RPMI8226 (cell line): ENCODE measurements around the gene MAGEL2.
"Not testable (repeated sequence)": the region's sequence is repeated elsewhere in the genome, so short reads cannot be mapped to it uniquely, and the experiment has no call there.

ENCODE experiments used
- DNase-seq: peaks from one replicate; pipeline ENCODE4 v3.0.0-alpha.2; 2015

The MAGEL2 gene

DNA sequence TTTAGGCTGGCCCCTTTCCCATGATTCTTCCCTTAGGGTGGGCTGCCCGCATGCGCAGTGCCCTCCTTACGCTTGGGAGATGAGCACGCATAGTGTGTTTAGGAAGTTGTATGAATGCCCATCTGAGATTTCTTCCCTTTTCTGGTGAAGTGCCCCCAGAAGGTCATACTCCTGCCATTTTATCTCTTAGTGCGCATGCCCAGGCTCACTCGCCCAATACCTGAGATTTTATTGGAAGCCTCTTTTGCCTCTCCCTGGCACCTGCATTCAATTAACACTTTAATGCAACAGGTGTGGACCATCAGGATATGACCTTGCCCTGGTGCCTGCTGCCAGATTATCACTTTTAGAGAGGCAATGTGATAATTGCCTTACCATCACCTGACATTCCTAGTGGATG is 45.5 kb downstream of the MAGEL2 start:
- DNase-seq, result no peak

DNA sequence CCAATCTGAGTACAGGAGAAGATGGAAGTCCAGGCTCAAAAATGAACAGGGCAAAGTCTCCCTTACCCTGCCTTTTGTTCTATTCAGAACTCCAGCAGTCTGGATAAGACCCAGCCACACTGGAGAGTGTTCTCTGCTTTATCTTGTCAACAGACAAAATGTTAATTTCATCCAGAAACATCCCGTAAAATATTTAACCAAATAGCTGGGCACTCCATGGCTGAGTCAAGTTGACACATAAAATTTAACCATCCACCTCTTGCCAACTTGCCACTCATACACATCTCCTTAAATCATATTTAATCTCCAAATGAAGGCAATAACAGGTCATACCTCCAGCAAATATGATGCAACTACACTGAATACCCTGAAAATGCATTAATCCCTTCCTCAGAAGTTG is 48.6 kb downstream of the MAGEL2 start:
- no peak for DNase-seq

DNA sequence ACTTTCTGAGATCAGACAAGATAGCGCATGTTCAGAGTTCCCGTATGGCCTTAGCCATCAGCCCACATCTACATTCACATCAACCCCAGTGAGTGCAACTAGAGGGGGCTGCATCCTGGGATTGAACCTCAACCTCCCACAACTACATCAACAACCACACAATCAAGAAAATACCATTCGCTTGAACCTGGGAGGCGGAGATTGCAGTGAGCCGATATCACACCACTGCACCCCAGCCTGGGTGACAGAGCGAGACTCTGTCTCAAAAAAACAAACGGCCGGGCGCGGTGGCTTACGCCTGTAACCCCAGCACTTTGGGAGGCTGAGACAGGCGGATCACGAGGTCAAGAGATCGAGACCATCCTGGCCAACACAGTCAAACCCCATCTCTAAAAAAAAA is 50.4 kb downstream of the MAGEL2 start:
- DNase-seq, result not testable (repeated sequence)

DNA sequence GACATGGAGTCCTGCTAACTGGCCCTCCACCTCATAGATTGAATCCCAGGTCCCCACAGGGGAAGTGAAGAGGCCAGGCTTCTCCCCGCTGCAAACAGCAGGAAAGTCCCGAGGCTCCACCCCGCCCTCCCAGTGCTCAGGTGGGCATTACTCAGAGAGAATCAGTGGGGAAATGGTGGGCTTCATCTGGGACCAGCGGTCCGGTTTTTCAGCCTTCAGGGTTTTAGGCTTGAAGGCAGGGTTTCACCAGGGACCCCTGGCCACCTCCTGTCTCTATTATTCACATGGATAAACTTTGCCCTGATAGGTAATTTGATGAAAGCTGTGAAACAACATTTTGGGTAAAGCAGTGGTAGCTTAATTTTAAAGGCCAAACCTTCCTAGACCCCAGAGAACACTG is 50.9 kb downstream of the MAGEL2 start:
- no peak for DNase-seq

DNA sequence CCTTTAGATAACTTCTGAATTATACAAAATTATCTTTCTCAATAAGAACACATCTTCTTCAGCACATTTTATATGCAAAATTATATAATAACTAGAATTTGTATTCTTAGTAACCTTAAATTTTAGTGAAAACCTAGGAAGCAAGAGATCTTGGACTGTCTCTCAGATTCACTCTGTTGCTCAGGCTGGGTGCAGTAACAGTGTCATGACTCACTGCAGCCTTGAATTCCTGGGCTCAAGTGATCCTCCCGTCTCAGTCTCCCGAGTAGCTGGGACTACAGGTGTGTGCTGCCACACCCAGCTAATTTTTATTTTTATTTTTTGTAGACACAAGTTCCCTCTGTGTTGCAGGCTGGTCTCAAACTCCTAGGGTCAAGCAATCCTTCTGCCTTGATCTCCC is 52.3 kb downstream of the MAGEL2 start:
- DNase-seq, result no peak

DNA sequence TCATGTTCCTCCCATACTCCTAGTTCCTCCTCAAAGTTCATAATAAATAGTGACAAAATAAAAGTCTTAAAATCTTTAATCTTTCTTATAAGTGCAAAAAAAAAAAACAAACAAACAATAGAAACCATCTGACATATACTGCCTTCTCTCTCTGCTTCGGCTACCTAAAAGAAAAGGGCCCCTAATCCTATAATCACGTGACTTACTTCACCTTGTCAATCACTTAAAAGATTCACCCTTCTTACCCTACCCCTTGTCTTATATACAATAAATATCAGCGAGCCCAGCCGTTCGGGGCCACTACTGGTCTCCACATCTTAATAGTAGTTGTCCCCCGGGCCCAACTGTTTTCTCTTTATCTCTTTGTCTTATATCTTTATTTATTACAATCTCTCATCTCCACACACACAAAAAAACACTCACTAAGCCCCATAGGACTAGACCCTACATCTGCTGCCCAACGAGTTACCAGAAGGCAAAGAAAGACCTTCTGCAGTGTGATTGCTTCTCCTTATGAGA is 53.4 kb downstream of the MAGEL2 start:
- DNase-seq, result no peak
